MM.1S (cell line): ENCODE data around the gene ATOH8.

ENCODE experiments used
- EZH2 ChIP-seq: fragments of 300-600 bp; sonication (generic); optimal IDR thresholded peaks from 2 replicates; pipeline ENCODE3; 2017; ENCODE audit warnings: low read depth, mild to moderate bottlenecking, antibody characterized with exemption, low read length, mixed read lengths
- TF ChIP-seq, protein P1 (sequence below): fragments of 300-600 bp; sonication (generic); IDR thresholded peaks from 2 replicates; pipeline ENCODE4 v1.5.1; 2016; ENCODE audit warnings: antibody characterized with exemption, low read length, mixed read lengths

DNA sequence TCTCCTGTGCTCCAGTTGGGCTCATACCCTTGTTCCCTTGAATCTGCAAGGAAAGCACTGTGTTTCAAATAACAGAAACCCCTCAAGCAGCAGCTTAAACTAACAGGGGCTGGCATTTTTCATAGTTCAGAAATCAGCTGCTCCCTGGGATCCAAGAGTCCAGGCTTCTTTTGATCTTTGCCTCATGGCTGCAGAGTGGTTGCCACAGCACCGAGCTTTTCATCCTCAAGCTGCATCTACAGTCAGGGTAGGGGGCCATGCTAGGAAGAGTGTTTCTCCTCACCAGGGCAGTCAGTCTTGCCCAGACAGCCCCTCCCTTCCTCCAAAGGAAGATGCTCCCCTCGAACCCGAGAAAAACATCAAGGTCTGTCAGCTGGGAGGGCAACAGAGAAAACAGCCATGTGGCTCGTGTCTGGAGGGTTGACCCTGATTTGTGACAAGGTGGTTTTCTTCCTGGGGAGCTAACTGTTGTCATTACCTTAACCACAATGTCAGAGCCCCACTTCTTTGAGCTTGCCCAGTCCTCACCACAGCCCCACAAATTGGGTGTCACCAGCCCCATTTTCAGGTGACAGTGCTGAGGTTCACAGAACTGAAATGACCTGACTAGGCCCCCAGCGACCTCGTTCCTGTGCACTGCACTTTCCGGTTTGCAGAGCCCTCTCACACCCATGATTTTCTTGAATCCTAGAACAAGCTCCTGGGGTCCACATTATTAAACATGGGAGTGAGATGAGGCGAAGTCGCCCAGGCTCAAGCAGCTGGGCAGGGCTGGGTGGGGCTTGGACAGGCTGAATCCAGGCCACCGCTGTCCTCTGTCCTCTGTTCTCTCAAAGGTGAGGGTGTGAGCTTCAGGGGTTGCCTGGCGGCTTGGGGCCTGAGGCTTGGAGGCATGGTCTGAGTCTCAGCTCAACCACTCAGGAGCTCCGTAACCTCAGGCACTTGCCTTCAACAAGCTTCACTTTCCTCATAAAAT, 21.9 kb downstream of the ATOH8 start:
- TF ChIP-seq, protein P1, sequence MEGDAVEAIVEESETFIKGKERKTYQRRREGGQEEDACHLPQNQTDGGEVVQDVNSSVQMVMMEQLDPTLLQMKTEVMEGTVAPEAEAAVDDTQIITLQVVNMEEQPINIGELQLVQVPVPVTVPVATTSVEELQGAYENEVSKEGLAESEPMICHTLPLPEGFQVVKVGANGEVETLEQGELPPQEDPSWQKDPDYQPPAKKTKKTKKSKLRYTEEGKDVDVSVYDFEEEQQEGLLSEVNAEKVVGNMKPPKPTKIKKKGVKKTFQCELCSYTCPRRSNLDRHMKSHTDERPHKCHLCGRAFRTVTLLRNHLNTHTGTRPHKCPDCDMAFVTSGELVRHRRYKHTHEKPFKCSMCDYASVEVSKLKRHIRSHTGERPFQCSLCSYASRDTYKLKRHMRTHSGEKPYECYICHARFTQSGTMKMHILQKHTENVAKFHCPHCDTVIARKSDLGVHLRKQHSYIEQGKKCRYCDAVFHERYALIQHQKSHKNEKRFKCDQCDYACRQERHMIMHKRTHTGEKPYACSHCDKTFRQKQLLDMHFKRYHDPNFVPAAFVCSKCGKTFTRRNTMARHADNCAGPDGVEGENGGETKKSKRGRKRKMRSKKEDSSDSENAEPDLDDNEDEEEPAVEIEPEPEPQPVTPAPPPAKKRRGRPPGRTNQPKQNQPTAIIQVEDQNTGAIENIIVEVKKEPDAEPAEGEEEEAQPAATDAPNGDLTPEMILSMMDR, result no peak
- TF ChIP-seq EZH2, result no peak
